ENCODE measurements around the gene MAML2.
A peak's percentile ranks its signal among the peaks of the same experiment; 100 is the strongest.

MAML2 gene

GRCh38 chr11:96105944-96106343, 237.1 kb downstream of the MAML2 start:
- H3K36me3 ChIP-seq (ENCODE audit: control insufficient read depth in 1 of 2, insufficient read depth in 2 of 2, low read depth in 1 of 2, low read length in 2 of 2), result no peaks in the 10 kb centered on the region
- H3K9me3 ChIP-seq (ENCODE audit: control insufficient read depth, low read length), result no peaks in the 10 kb centered on the region
- no peak overlapping the region for H4K8ac ChIP-seq (ENCODE audit: low read length)
- H3K27me3 ChIP-seq (ENCODE audit: control insufficient read depth in 1 of 2, insufficient read depth in 1 of 2, low read length in 2 of 2), result no peaks in the 10 kb centered on the region
- no peak overlapping the region for H2BK5ac ChIP-seq (ENCODE audit: low read depth, low read length, poor library complexity, severe bottlenecking)
- no CpG with 5 or more reads among the region's 1 CpG for WGBS
- H3K4me1 ChIP-seq (ENCODE audit: control insufficient read depth, insufficient read depth, low read depth, low read length), result peaks cover 5% of the 10 kb centered on the region
- H2AFZ ChIP-seq (ENCODE audit: low read depth, low read length), result no peak overlapping the region
- H3K4me3 ChIP-seq (ENCODE audit: insufficient read depth in 1 of 2, low read depth in 1 of 2, low read length in 2 of 2), result no peak overlapping the region
- no peak overlapping the region for H3K23ac ChIP-seq (ENCODE audit: low read length in 2 of 2)
- H2BK120ac ChIP-seq (ENCODE audit: low read depth, low read length), result no peak overlapping the region
- H3K4ac ChIP-seq (ENCODE audit: low read depth in 1 of 2, low read length in 2 of 2), result no peak overlapping the region
- peak overlapping the region; percentile 16 for H3K9ac ChIP-seq (ENCODE audit: low read length)
- no peak for DNase-seq
- H3K27ac ChIP-seq (ENCODE audit: low read length, poor library complexity, severe bottlenecking), result no peak overlapping the region
- H3K14ac ChIP-seq (ENCODE audit: low read length in 2 of 2), result no peak overlapping the region
- no peak overlapping the region for H4K91ac ChIP-seq (ENCODE audit: low read length)
- H3K79me1 ChIP-seq (replicated peaks; ENCODE audit: low read length, poor library complexity, severe bottlenecking), result peaks cover 26% of the 10 kb centered on the region
- no peak overlapping the region for H3K4me2 ChIP-seq (ENCODE audit: low read length, poor library complexity, severe bottlenecking)
- no peak overlapping the region for H2AK5ac ChIP-seq (ENCODE audit: low read length, severe bottlenecking)
- H2BK12ac ChIP-seq (ENCODE audit: low read length in 2 of 2), result no peak overlapping the region
- no peak overlapping the region for H2BK15ac ChIP-seq (ENCODE audit: low read depth, poor library complexity, severe bottlenecking)
- no peak overlapping the region for H3K18ac ChIP-seq (ENCODE audit: low read depth in 1 of 2, low read length in 2 of 2)

GRCh38 chr11:96105197-96105895, 237.6 kb downstream of the MAML2 start:
- H2BK120ac ChIP-seq (ENCODE audit: low read depth, low read length), result no peak overlapping the region
- H2AK5ac ChIP-seq (ENCODE audit: low read length, severe bottlenecking), result peak overlapping the region; percentile 70
- no peaks in the 10 kb centered on the region for H3K36me3 ChIP-seq (ENCODE audit: control insufficient read depth in 1 of 2, insufficient read depth in 2 of 2, low read depth in 1 of 2, low read length in 2 of 2)
- WGBS, result 83% methylated on average over 1 of the region's 1 CpG
- H3K4ac ChIP-seq (ENCODE audit: low read depth in 1 of 2, low read length in 2 of 2), result no peak overlapping the region
- no peak overlapping the region for H3K23ac ChIP-seq (ENCODE audit: low read length in 2 of 2)
- peaks cover 5% of the 10 kb centered on the region for H3K4me1 ChIP-seq (ENCODE audit: control insufficient read depth, insufficient read depth, low read depth, low read length)
- no peak overlapping the region for H2BK15ac ChIP-seq (ENCODE audit: low read depth, poor library complexity, severe bottlenecking)
- peak overlapping the region in 1 of 2 experiments; percentile 2 for H3K4me3 ChIP-seq (ENCODE audit: insufficient read depth in 1 of 2, low read depth in 1 of 2, low read length in 2 of 2)
- H2AFZ ChIP-seq (ENCODE audit: low read depth, low read length), result no peak overlapping the region
- no peak overlapping the region for H2BK12ac ChIP-seq (ENCODE audit: low read length in 2 of 2)
- peak; percentile 34 for DNase-seq
- H3K4me2 ChIP-seq (ENCODE audit: low read length, poor library complexity, severe bottlenecking), result no peak overlapping the region
- peaks cover 25% of the 10 kb centered on the region for H3K79me1 ChIP-seq (replicated peaks; ENCODE audit: low read length, poor library complexity, severe bottlenecking)
- H4K91ac ChIP-seq (ENCODE audit: low read length), result no peak overlapping the region
- H3K18ac ChIP-seq (ENCODE audit: low read depth in 1 of 2, low read length in 2 of 2), result no peak overlapping the region
- H4K8ac ChIP-seq (ENCODE audit: low read length), result no peak overlapping the region
- no peaks in the 10 kb centered on the region for H3K27me3 ChIP-seq (ENCODE audit: control insufficient read depth in 1 of 2, insufficient read depth in 1 of 2, low read length in 2 of 2)
- no peak overlapping the region for H2BK5ac ChIP-seq (ENCODE audit: low read depth, low read length, poor library complexity, severe bottlenecking)
- H3K9ac ChIP-seq (ENCODE audit: low read length), result peak overlapping the region; percentile 16
- no peak overlapping the region for H3K14ac ChIP-seq (ENCODE audit: low read length in 2 of 2)
- H3K27ac ChIP-seq (ENCODE audit: low read length, poor library complexity, severe bottlenecking), result no peak overlapping the region
- H3K9me3 ChIP-seq (ENCODE audit: control insufficient read depth, low read length), result no peaks in the 10 kb centered on the region

- Histone ChIP-seq H3K4ac (ENCODE audit: low read depth in 1 of 2, low read length in 2 of 2) (no peak overlapping the region), H3K18ac (ENCODE audit: low read depth in 1 of 2, low read length in 2 of 2) (no peak overlapping the region), H2BK5ac (ENCODE audit: low read depth, low read length, poor library complexity, severe bottlenecking) (no peak overlapping the region), H2BK120ac (ENCODE audit: low read depth, low read length) (no peak overlapping the region), H3K9me3 (ENCODE audit: control insufficient read depth, low read length) (no peaks in the 10 kb centered on the region), H3K36me3 (ENCODE audit: control insufficient read depth in 1 of 2, insufficient read depth in 2 of 2, low read depth in 1 of 2, low read length in 2 of 2) (no peaks in the 10 kb centered on the region), H2BK12ac (ENCODE audit: low read length in 2 of 2) (no peak overlapping the region), H4K91ac (ENCODE audit: low read length) (no peak overlapping the region), H3K4me3 (ENCODE audit: insufficient read depth in 1 of 2, low read depth in 1 of 2, low read length in 2 of 2) (no peak overlapping the region), H3K27me3 (ENCODE audit: control insufficient read depth in 1 of 2, insufficient read depth in 1 of 2, low read length in 2 of 2) (no peaks in the 10 kb centered on the region), H3K27ac (ENCODE audit: low read length, poor library complexity, severe bottlenecking) (no peak overlapping the region), H2AFZ (ENCODE audit: low read depth, low read length) (no peak overlapping the region), H3K4me2 (ENCODE audit: low read length, poor library complexity, severe bottlenecking) (no peak overlapping the region), H3K79me1 (replicated peaks; ENCODE audit: low read length, poor library complexity, severe bottlenecking) (peaks cover 26% of the 10 kb centered on the region), H2AK5ac (ENCODE audit: low read length, severe bottlenecking) (peak overlapping the region; percentile 80), H3K4me1 (ENCODE audit: control insufficient read depth, insufficient read depth, low read depth, low read length) (peaks cover 5% of the 10 kb centered on the region), H2BK15ac (ENCODE audit: low read depth, poor library complexity, severe bottlenecking) (no peak overlapping the region), H3K23ac (ENCODE audit: low read length in 2 of 2) (no peak overlapping the region), H3K9ac (ENCODE audit: low read length) (no peak overlapping the region), H4K8ac (ENCODE audit: low read length) (no peak overlapping the region), H3K14ac (ENCODE audit: low read length in 2 of 2) (no peak overlapping the region)
- DNase-seq, result no peak
- WGBS, result 77% methylated on average over 1 of the region's 1 CpG
Observed at GRCh38 chr11:96104496-96104895, 238.5 kb downstream of the MAML2 start.

- Histone ChIP-seq H2BK120ac (ENCODE audit: low read depth, low read length) (peak overlapping the region; percentile 81), H2BK12ac (ENCODE audit: low read length in 2 of 2) (peak overlapping the region in 1 of 2 experiments; percentile 4), H4K8ac (ENCODE audit: low read length) (peak overlapping the region; percentile 36), H3K79me1 (replicated peaks; ENCODE audit: low read length, poor library complexity, severe bottlenecking) (peaks cover 23% of the 10 kb centered on the region), H3K9me3 (ENCODE audit: control insufficient read depth, low read length) (no peaks in the 10 kb centered on the region), H3K18ac (ENCODE audit: low read depth in 1 of 2, low read length in 2 of 2) (peak overlapping the region in 1 of 2 experiments; percentile 58), H3K27ac (ENCODE audit: low read length, poor library complexity, severe bottlenecking) (peak overlapping the region; percentile 97), H3K23ac (ENCODE audit: low read length in 2 of 2) (no peak overlapping the region), H2AK5ac (ENCODE audit: low read length, severe bottlenecking) (peak overlapping the region; percentile 73), H3K4me1 (ENCODE audit: control insufficient read depth, insufficient read depth, low read depth, low read length) (peaks cover 3% of the 10 kb centered on the region), H2BK5ac (ENCODE audit: low read depth, low read length, poor library complexity, severe bottlenecking) (no peak overlapping the region), H3K14ac (ENCODE audit: low read length in 2 of 2) (no peak overlapping the region), H3K4ac (ENCODE audit: low read depth in 1 of 2, low read length in 2 of 2) (peak overlapping the region; percentile 11 to 47), H3K4me2 (ENCODE audit: low read length, poor library complexity, severe bottlenecking) (no peak overlapping the region), H3K9ac (ENCODE audit: low read length) (no peak overlapping the region), H4K91ac (ENCODE audit: low read length) (no peak overlapping the region), H2AFZ (ENCODE audit: low read depth, low read length) (no peak overlapping the region), H3K4me3 (ENCODE audit: insufficient read depth in 1 of 2, low read depth in 1 of 2, low read length in 2 of 2) (no peak overlapping the region), H3K36me3 (ENCODE audit: control insufficient read depth in 1 of 2, insufficient read depth in 2 of 2, low read depth in 1 of 2, low read length in 2 of 2) (no peaks in the 10 kb centered on the region), H2BK15ac (ENCODE audit: low read depth, poor library complexity, severe bottlenecking) (no peak overlapping the region), H3K27me3 (ENCODE audit: control insufficient read depth in 1 of 2, insufficient read depth in 1 of 2, low read length in 2 of 2) (no peaks in the 10 kb centered on the region)
- WGBS, result 91% methylated on average over 6 of the region's 6 CpGs
- DNase-seq, result no peak
Observed at GRCh38 chr11:96103721-96104120, 239.3 kb downstream of the MAML2 start.

Data from mesenchymal stem cell (in vitro differentiated cells and primary cell).